Testis (tissue), 2 donors: ENCODE data around the gene FRMD3.

Experiments
- CTCF ChIP-seq, 3 experiments: fragments of 450-650 bp in 2 of 3; fragments of 200-600 bp in 1 of 3; sonication (generic) in 1 of 3; IDR thresholded peaks; one replicate each; pipeline ENCODE4 v1.5.1; 2016 to 2019; ENCODE audit warnings: antibody characterized with exemption in 3 of 3, mild to moderate bottlenecking in 2 of 3, moderate library complexity in 1 of 3
- POLR2A ChIP-seq: fragments of 450-650 bp; IDR thresholded peaks from one replicate; pipeline ENCODE4 v1.6.1; 2017; ENCODE audit warnings: antibody characterized with exemption, mild to moderate bottlenecking, moderate library complexity

- TF ChIP-seq CTCF (IDR thresholded peaks at IDR 0.05) (no peak), POLR2A (no peak)
These were observed 14.5 kb downstream of the FRMD3 start for GRCh38 chr9:83523684-83524083.
